CD4-positive, alpha-beta memory T cell (primary cell): ENCODE measurements around the gene TMEM158. TPM values are rescaled to one million over a fixed set of nuclear protein-coding genes. Genes with fewer than 3 reads are reported as not detected.

ENCODE experiments used
- CTCF ChIA-PET: fragments of 350-600 bp; sonication (Branson Sonifier 250); formaldehyde crosslinking; loops from one replicate; lab custom pipeline; 2021; ENCODE audit warnings: inconsistent platforms; ENCODE audit not compliant: partially characterized antibody; lab: Charles Lee
- POLR2A ChIA-PET: fragments of 350-600 bp; sonication (Branson Sonifier 250); formaldehyde crosslinking; loops from one replicate; lab custom pipeline; 2021; ENCODE audit not compliant: partially characterized antibody; lab: Charles Lee
- DNase-seq, 5 donors: peaks; one replicate each; pipeline versions ENCODE4 v3.0.0 to v3.0.0-alpha.2; 2020 to 2022; ENCODE audit warnings: mixed read lengths in 1 of 5
- H3K27ac ChIP-seq: one replicate; pipeline ENCODE4 v1.7.0; 2013; ENCODE audit warnings: low read depth, low read length
- H3K27me3 ChIP-seq: 2 replicates; pipeline ENCODE4 v1.7.0; 2013; ENCODE audit warnings: mild to moderate bottlenecking, low read length, moderate library complexity; ENCODE audit not compliant: insufficient read depth
- H3K36me3 ChIP-seq: 2 replicates; pipeline ENCODE4 v1.7.0; 2013; ENCODE audit warnings: mild to moderate bottlenecking, low read length, moderate library complexity; ENCODE audit not compliant: insufficient read depth
- H3K4me1 ChIP-seq: 2 replicates; pipeline ENCODE4 v1.7.0; 2013; ENCODE audit warnings: mild to moderate bottlenecking, low read length, moderate library complexity; ENCODE audit not compliant: insufficient read depth
- H3K4me3 ChIP-seq, 2 donors: one replicate each; pipeline ENCODE4 v1.7.0; 2013; ENCODE audit warnings: low read length in 2 of 2, mild to moderate bottlenecking in 1 of 2
- H3K9me3 ChIP-seq, 2 donors: one replicate each; pipeline ENCODE4 v1.7.0; 2013; ENCODE audit warnings: low read length in 2 of 2, control low read depth in 1 of 2; ENCODE audit not compliant: control insufficient read depth in 1 of 2
- H3K27ac Mint-ChIP-seq, 7 donors: one replicate each; pipeline ENCODE4 v1.8.0; 2020 to 2021; ENCODE audit warnings: mixed read lengths in 7 of 7, mild to moderate bottlenecking in 6 of 7, inconsistent platforms in 3 of 7, moderate library complexity in 3 of 7
- H3K27me3 Mint-ChIP-seq, 2 donors: one replicate each; pipeline ENCODE4 v1.8.0; 2020 to 2021; ENCODE audit warnings: mixed read lengths in 2 of 2
- H3K36me3 Mint-ChIP-seq, 2 donors: one replicate each; pipeline ENCODE4 v1.8.0; 2020 to 2021; ENCODE audit warnings: mixed read lengths in 2 of 2, inconsistent platforms in 1 of 2, mild to moderate bottlenecking in 1 of 2
- H3K4me1 Mint-ChIP-seq, 4 donors: one replicate each; pipeline ENCODE4 v1.8.0; 2020 to 2021; ENCODE audit warnings: mixed read lengths in 4 of 4, mild to moderate bottlenecking in 1 of 4
- H3K4me3 Mint-ChIP-seq, 8 donors: one replicate each; pipeline ENCODE4 v1.8.0; 2020 to 2021; ENCODE audit warnings: mixed read lengths in 8 of 8, mild to moderate bottlenecking in 7 of 8, moderate library complexity in 6 of 8, inconsistent platforms in 3 of 8
- H3K9me3 Mint-ChIP-seq, 8 donors: one replicate each; pipeline ENCODE4 v1.8.0; 2020 to 2021; ENCODE audit warnings: mixed read lengths in 8 of 8, mild to moderate bottlenecking in 5 of 8, inconsistent platforms in 3 of 8, moderate library complexity in 1 of 8
- intact Hi-C: fragments of 100-400 bp; cut with micrococcal nuclease; formaldehyde crosslinking; loops from one replicate; pipeline ENCODE4 v1.15.1; 2023
- polyA plus RNA-seq, 2 donors: library from polyadenylated mRNA; unstranded; fragments of 300-500 nt; fragmentation: Illumina TruSeq; gene quantifications; one replicate each; pipeline ENCODE4 v1.2.3, GENCODE V29; 2021
- total RNA-seq, 2 experiments: library from RNA; stranded (reverse); gene quantifications; one replicate each; pipeline ENCODE4 v1.2.3, GENCODE V29; 2021

Gene TMEM158
- total and polyA plus RNA-seq, 4 experiments from 2014 or later, result not detected

DNA sequence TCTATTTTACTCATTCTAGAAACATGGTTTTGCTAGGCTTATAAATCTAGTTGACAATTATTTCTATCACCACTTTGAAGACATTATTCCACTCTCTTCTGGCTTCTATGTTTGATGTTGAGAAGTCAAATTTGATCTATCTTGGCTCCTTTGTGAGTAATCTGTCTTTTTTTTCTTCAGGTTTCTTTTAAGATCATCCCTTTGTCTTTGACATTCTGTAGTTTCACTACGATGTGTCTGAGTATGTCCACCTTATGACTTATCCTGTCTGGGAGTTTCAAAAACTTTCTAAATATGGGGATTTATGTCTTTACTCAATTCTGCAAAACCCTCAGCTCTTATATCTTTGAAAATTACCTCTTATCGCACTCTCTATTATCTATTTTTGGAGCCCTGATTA lies 41.0 kb upstream of the TMEM158 start:
- no peak for DNase-seq
- ChIA-PET POLR2A (no interaction called here), CTCF (interaction anchor here (1.0 to 1.1 kb wide), 2 partner anchors 8 to 226 kb away, joined by 3 read pairs; no protein-coding TSS in a partner anchor)
- no peak overlapping the region for H3K4me3 Mint-ChIP-seq
- H3K4me1 Mint-ChIP-seq, result no peaks in the 10 kb centered on the region
- Histone ChIP-seq H3K36me3 (no peaks in the 10 kb centered on the region), H3K9me3 (no peaks in the 10 kb centered on the region), H3K4me1 (no peaks in the 10 kb centered on the region), H3K27ac (no peak overlapping the region), H3K4me3 (no peak overlapping the region), H3K27me3 (peaks cover 4% of the 10 kb centered on the region)
- H3K36me3 Mint-ChIP-seq, result no peaks in the 10 kb centered on the region
- intact Hi-C loops, result no loop called here
- H3K9me3 Mint-ChIP-seq, result no peaks in the 10 kb centered on the region
- peaks cover 0 to 4% of the 10 kb centered on the region in 2 donors for H3K27me3 Mint-ChIP-seq
- H3K27ac Mint-ChIP-seq, result no peak overlapping the region

DNA sequence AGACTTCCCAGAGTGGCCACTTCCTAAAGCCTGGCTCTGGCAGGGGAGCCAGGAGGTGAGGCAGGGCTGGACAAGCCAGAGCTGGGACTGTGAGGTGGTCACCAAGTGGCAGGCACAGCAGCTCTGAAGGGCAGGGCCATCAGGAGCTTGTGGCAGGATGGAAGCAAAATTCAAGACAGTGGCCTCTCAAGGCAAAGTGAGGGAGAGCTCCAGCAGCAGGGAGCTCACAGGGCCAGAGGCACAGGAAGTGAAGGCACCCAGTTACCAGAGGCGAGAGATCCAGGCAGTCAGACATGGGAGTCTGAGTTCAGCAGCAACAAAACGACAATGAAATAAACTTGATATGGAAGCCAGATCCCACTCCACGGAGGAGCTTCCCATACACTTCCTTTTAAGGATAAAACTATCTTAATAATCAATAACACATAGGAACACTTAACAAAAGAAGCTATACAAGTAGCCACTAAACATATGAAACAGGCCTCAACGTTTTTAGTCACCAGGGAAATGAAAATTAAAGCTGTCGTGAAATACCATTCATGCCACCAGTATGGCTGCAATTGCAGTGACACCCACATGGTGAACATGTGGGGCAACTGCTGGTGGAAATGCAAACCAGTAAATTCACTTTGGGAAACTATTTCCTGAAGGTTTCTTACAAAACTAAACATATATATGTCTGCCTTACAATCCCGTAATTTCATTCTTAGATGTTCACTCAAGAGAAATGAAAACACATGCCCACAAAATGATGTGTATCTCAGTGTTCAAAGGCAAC lies 35.4 kb upstream of the TMEM158 start:
- ChIA-PET POLR2A (interaction anchor here (0.7 kb wide), 1 partner anchor 286 kb away, joined by 3 read pairs; the partner anchor contains the start of genes EXOSC7 and ZDHHC3), CTCF (no interaction called here)
- Histone ChIP-seq H3K27ac (no peak overlapping the region), H3K4me3 (no peak overlapping the region), H3K27me3 (no peaks in the 10 kb centered on the region), H3K4me1 (no peaks in the 10 kb centered on the region), H3K9me3 (no peaks in the 10 kb centered on the region), H3K36me3 (no peaks in the 10 kb centered on the region)
- Mint-ChIP-seq H3K36me3 (no peaks in the 10 kb centered on the region), H3K27ac (peak overlapping the region in 1 of 7 donors; percentile 41), H3K9me3 (no peaks in the 10 kb centered on the region), H3K4me1 (no peaks in the 10 kb centered on the region), H3K27me3 (peaks cover 3 to 13% of the 10 kb centered on the region in 2 donors), H3K4me3 (no peak overlapping the region)
- DNase-seq, result no peak
- intact Hi-C loops, result no loop called here

DNA sequence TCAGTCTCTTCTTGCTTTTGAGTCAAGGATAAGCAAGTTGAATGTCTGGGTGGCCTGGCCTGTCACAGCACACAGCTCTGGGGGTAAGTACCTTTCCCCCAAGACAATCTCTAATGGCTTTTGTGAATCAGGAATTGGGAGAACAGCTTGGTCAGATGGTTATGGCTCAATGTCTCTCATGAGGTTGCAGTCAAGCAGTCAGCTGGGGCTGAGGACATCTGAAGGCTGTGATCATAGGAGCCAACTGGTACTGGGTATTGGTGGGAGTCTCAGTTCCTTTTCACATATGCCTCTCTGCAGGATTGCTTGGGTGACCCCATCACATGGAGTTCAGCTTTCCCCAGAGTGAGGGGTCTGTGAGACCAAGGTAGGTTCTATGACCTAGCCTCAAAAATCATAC lies 33.0 kb upstream of the TMEM158 start:
- CTCF ChIA-PET, result interaction anchor here (0.8 kb wide), 1 partner anchor 9 kb away, joined by 3 read pairs; no protein-coding TSS in a partner anchor
- Mint-ChIP-seq H3K36me3 (no peaks in the 10 kb centered on the region), H3K27me3 (peaks cover 8 to 17% of the 10 kb centered on the region in 2 donors), H3K4me3 (no peak overlapping the region), H3K9me3 (no peaks in the 10 kb centered on the region), H3K27ac (no peak overlapping the region), H3K4me1 (no peaks in the 10 kb centered on the region)
- Histone ChIP-seq H3K27me3 (no peaks in the 10 kb centered on the region), H3K27ac (no peak overlapping the region), H3K4me3 (no peak overlapping the region), H3K4me1 (no peaks in the 10 kb centered on the region), H3K36me3 (no peaks in the 10 kb centered on the region), H3K9me3 (no peaks in the 10 kb centered on the region)
- intact Hi-C loops, result no loop called here
- POLR2A ChIA-PET, result no interaction called here
- no peak for DNase-seq

DNA sequence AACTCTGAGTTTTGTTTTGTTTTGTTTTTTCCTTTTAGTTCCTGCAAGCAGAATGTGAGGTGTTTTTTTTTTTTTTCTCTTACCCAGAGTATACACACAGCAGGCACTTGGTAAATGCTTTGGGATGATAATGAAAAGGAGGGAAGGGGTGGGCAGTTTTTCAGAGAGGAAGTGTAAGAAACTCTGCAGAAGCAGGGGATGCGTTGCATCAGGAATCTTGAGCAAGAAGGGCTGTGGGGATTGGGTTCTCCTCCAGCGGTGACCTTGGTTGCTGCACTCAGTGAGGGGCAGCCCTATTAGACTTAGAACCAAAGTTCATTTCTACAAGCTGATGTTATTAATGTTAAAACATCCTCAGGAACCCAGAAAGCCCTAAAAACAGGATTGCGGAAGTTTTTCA lies 32.2 kb upstream of the TMEM158 start:
- Histone ChIP-seq H3K27ac (no peak overlapping the region), H3K4me3 (no peak overlapping the region), H3K4me1 (no peaks in the 10 kb centered on the region), H3K9me3 (no peaks in the 10 kb centered on the region), H3K36me3 (no peaks in the 10 kb centered on the region), H3K27me3 (no peaks in the 10 kb centered on the region)
- no peak for DNase-seq
- ChIA-PET CTCF (no interaction called here), POLR2A (no interaction called here)
- no peaks in the 10 kb centered on the region for H3K36me3 Mint-ChIP-seq
- no peaks in the 10 kb centered on the region for H3K9me3 Mint-ChIP-seq
- H3K27me3 Mint-ChIP-seq, result peaks cover 8 to 17% of the 10 kb centered on the region in 2 donors
- intact Hi-C loops, result no loop called here
- no peaks in the 10 kb centered on the region for H3K4me1 Mint-ChIP-seq
- no peak overlapping the region for H3K27ac Mint-ChIP-seq
- no peak overlapping the region for H3K4me3 Mint-ChIP-seq

DNA sequence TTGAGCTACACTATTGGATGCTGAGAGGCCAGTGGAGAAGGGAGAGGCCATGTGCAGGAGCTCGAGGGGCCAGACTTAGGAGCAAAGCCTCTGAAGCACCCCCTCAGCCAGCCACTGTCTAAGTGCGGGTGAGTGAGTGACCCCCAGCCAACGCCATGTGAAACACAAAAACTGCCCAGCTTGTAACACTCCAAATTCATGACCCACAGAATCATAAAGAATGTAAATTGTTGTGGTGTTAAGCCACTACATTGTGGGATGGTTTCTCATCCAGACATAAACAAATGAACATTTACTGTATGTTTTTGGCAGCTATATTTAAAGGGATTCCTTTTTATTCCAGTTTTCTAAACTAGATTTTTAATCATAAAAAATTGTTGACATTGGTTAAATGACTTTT lies 27.2 kb upstream of the TMEM158 start:
- intact Hi-C loops, result no loop called here
- Mint-ChIP-seq H3K9me3 (no peaks in the 10 kb centered on the region), H3K27me3 (peaks cover 7 to 17% of the 10 kb centered on the region in 2 donors), H3K27ac (no peak overlapping the region), H3K4me3 (no peak overlapping the region), H3K36me3 (no peaks in the 10 kb centered on the region), H3K4me1 (no peaks in the 10 kb centered on the region)
- Histone ChIP-seq H3K9me3 (no peaks in the 10 kb centered on the region), H3K27ac (no peak overlapping the region), H3K36me3 (no peaks in the 10 kb centered on the region), H3K27me3 (no peaks in the 10 kb centered on the region), H3K4me1 (no peaks in the 10 kb centered on the region), H3K4me3 (no peak overlapping the region)
- DNase-seq, result no peak
- ChIA-PET CTCF (no interaction called here), POLR2A (no interaction called here)

DNA sequence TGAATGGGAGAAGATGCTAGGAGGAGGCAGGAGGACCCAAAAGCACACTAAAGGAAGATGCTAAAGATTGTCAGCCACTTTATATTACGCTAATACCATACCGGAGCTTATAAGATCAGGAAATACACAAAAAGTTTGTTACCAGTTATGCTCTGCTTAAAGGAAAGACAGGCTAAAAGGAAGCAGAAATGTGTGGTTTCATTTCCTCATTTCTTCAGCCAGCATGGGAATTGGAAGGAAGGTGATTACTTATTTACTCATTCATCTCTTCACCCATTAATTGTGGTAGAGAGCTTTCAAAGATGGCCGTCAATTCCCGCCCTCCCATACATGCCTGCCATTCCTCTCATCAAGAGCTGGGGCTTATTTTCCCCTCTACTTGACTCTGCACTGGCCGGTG lies 26.7 kb upstream of the TMEM158 start:
- Mint-ChIP-seq H3K27ac (no peak overlapping the region), H3K36me3 (no peaks in the 10 kb centered on the region), H3K4me3 (no peak overlapping the region), H3K27me3 (peaks cover 7 to 12% of the 10 kb centered on the region in 2 donors), H3K4me1 (no peaks in the 10 kb centered on the region), H3K9me3 (no peaks in the 10 kb centered on the region)
- Histone ChIP-seq H3K4me1 (no peaks in the 10 kb centered on the region), H3K27me3 (no peaks in the 10 kb centered on the region), H3K27ac (no peak overlapping the region), H3K9me3 (no peaks in the 10 kb centered on the region), H3K4me3 (no peak overlapping the region), H3K36me3 (no peaks in the 10 kb centered on the region)
- intact Hi-C loops, result no loop called here
- no peak for DNase-seq
- ChIA-PET POLR2A (no interaction called here), CTCF (no interaction called here)

DNA sequence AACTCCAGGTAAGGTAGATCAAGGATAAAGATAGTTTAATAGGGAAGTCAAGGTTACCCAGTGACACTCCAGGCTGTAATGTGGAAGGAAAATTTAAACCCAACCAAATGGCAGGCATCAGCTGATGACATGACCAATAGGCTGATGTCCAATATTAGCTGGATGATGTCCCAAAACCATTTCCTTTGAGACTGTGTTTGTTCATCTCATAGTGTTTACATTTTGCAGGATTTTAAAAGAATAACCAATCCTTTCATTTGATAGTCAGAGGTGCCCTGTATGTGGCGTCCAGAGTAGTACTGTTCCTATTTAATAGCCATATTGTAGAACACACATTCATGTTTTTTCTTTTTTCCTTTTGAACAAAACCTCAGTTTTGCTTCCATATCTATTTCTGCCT lies 23.3 kb upstream of the TMEM158 start:
- ChIA-PET CTCF (no interaction called here), POLR2A (no interaction called here)
- Mint-ChIP-seq H3K36me3 (no peaks in the 10 kb centered on the region), H3K4me3 (no peak overlapping the region), H3K27me3 (peaks cover 2 to 8% of the 10 kb centered on the region in 2 donors), H3K4me1 (no peaks in the 10 kb centered on the region), H3K9me3 (no peaks in the 10 kb centered on the region), H3K27ac (no peak overlapping the region)
- H3K27ac ChIP-seq, result no peak overlapping the region
- no peak for DNase-seq
- H3K27me3 ChIP-seq, result no peaks in the 10 kb centered on the region
- H3K9me3 ChIP-seq, result no peaks in the 10 kb centered on the region
- no peak overlapping the region for H3K4me3 ChIP-seq
- H3K36me3 ChIP-seq, result no peaks in the 10 kb centered on the region
- H3K4me1 ChIP-seq, result no peaks in the 10 kb centered on the region
- intact Hi-C loops, result no loop called here
